GM06990 (cell line): ENCODE data around the gene HACD4.

Experiments
- DNase-seq: peaks from one replicate; pipeline ENCODE4 v3.0.0-alpha.2; 2011; ENCODE audit not compliant: insufficient read length; ENCODE audit errors: extremely low read depth
- H3K27me3 ChIP-seq: replicated peaks from 2 replicates; pipeline ENCODE4 v1.6.0; 2011; ENCODE audit warnings: low read length; ENCODE audit not compliant: control insufficient read depth, insufficient read depth
- H3K36me3 ChIP-seq: 2 replicates; pipeline ENCODE4 v1.5.1; 2011; ENCODE audit warnings: low read length; ENCODE audit not compliant: control insufficient read depth, insufficient read depth
- H3K4me3 ChIP-seq: replicated peaks from 2 replicates; pipeline ENCODE4 v1.5.1; 2011; ENCODE audit warnings: low read depth, mild to moderate bottlenecking, control low read depth, low read length
- TF ChIP-seq, protein P1 (sequence below): IDR thresholded peaks from 2 replicates; pipeline ENCODE4 v1.5.1; 2011; ENCODE audit warnings: low read length, control low read depth, mild to moderate bottlenecking, inconsistent platforms; ENCODE audit not compliant: insufficient read depth, poor library complexity, severe bottlenecking

The HACD4 gene

DNA sequence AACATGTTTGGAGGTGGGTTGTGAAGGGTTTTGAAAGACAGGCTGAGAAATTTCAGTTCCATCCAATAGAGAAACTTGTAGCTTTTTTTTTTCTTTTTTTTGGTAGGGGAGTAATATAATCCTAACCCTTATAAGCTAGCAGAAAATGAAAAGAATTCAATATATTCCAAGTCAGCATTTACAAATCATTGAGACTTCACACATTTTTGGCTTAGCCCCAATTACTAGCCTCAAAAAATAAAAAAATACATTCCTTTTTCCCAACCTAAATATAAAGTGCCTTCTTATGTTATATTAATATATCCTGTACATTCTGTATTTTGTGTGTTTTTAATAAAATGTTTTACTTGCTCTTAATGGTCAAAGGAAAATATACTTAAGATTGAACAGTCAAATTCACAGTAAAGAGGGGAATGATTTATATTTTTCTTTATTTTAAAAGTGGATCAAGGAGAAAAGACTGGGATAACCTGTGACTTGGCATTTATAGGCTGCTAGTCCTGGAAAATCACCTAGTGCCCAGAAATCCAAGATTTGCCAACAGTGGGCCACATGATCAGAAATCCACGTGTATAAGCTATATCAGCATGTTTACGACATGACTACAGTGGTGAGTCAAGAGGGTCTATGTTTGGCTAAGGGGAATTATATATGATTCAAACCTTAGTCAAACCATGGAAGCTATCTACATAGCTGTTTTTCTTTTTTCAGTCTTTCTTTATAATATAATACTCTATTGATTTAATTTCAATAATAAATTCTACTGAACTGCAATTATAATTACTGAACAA is 14.5 kb downstream of the HACD4 start:
- peaks cover 2% of the 10 kb centered on the region; the same call in 1 of the 2 replicates for H3K36me3 ChIP-seq
- H3K4me3 ChIP-seq: no peak overlapping the region
- DNase-seq: no peak
- TF ChIP-seq, protein P1, sequence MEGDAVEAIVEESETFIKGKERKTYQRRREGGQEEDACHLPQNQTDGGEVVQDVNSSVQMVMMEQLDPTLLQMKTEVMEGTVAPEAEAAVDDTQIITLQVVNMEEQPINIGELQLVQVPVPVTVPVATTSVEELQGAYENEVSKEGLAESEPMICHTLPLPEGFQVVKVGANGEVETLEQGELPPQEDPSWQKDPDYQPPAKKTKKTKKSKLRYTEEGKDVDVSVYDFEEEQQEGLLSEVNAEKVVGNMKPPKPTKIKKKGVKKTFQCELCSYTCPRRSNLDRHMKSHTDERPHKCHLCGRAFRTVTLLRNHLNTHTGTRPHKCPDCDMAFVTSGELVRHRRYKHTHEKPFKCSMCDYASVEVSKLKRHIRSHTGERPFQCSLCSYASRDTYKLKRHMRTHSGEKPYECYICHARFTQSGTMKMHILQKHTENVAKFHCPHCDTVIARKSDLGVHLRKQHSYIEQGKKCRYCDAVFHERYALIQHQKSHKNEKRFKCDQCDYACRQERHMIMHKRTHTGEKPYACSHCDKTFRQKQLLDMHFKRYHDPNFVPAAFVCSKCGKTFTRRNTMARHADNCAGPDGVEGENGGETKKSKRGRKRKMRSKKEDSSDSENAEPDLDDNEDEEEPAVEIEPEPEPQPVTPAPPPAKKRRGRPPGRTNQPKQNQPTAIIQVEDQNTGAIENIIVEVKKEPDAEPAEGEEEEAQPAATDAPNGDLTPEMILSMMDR: no peak
- no peaks in the 10 kb centered on the region for H3K27me3 ChIP-seq

DNA sequence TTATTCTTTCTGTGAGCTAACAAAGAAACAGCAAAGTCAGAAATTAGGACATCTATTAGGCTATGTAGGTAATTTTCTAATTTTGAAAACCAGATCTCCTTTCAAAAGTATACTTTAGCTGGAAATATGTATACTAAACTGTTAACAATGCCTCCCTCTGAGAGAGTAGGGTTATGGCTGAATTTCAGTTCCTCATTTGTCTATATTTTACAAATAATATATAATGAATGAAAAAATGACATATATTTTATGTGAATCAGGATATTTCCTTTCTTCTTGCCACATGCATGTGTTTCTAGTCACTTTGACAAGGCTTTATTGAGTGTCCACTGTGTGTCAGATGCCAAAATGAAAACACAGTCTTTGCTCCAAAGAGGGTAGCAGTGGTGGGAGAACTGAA is 15.4 kb downstream of the HACD4 start:
- TF ChIP-seq, protein P1: no peak
- no peak overlapping the region for H3K4me3 ChIP-seq
- H3K36me3 ChIP-seq: peaks cover 2% of the 10 kb centered on the region; the same call in 1 of the 2 replicates
- DNase-seq: no peak
- no peaks in the 10 kb centered on the region for H3K27me3 ChIP-seq

DNA sequence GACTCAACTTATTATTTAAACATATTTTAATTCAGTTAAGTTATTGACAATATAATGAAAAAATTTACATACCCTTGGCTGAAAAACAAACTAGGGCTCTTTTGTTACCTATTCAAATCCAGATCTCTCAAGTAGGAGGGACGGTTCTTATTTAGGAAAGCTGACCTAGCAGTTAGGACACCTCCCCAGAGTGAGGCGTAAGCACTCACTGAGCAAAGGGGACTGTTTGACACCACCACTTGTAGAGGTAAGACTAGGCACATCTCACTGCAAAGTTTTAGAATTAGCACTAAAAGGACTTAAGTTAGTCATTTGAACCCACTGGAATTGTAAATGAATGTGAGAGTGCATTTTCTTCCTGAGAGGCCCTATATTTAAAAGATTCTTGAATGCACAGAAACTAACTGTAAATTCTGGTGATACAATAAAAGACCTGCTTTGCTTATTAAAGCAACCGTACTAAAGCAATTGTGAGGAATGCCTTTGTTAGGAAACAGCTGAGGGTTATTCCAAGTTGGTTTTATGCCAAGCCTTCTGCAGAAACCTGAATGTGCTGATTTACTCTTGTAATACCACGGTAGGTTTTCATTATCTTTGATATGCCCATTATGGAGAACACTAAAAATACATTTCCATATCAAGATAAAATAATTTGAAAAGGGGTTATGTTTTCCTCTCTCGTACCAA is 16.2 kb downstream of the HACD4 start:
- peaks cover 4% of the 10 kb centered on the region; the same call in 1 of the 2 replicates for H3K36me3 ChIP-seq
- H3K27me3 ChIP-seq: no peaks in the 10 kb centered on the region
- no peak for DNase-seq
- TF ChIP-seq, protein P1: no peak
- H3K4me3 ChIP-seq: no peak overlapping the region

DNA sequence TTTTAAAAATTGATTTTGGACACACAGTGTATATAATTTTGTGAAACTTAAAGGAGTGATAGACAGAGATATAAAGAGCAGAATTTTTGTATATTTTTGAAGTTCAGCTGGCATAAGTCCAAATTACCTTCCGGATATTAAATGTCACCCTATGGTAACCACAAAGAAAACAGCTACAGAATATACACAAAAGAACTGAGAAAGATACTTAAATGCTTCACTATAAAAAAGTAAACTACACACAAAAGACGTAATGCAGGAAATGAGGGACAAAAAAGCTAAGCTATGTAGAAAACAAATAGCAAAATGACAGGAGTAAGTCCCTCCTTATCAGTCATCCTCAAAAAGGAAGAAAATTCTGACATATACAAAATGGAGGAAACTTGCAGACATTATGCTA is 29.4 kb downstream of the HACD4 start:
- no peak for DNase-seq
- H3K36me3 ChIP-seq: peaks cover 7% of the 10 kb centered on the region
- H3K27me3 ChIP-seq: no peaks in the 10 kb centered on the region
- H3K4me3 ChIP-seq: no peak overlapping the region
- TF ChIP-seq, protein P1: no peak

DNA sequence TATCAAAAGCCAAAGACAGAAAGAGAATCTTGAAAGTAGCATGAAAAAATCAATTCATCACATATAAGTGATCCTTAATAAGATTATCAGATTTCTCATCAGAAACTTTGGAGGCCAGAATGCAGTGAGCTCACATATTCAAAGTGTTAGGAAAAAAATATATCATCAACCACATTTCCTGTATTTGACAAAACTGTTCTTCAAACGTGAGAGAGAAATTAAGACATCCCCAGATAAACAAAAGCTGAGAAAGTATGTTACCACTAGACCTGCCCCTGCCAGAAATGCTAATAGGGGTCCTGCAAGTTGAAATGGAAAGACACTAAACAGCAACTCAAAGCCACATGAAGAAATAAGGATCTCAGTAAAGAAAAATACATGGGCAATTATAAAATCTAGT is 29.9 kb downstream of the HACD4 start:
- peaks cover 7% of the 10 kb centered on the region for H3K36me3 ChIP-seq

More for the DNA sequence above, 29.9 kb downstream of the HACD4 start:
- DNase-seq: no peak
- TF ChIP-seq, protein P1: no peak
- no peak overlapping the region for H3K4me3 ChIP-seq
- H3K27me3 ChIP-seq: no peaks in the 10 kb centered on the region
